GM19467 (cell line): Measurements from ENCODE around the gene EIF1AY.
"Not testable (repeated sequence)": the region's sequence is repeated elsewhere in the genome, so short reads cannot be mapped to it uniquely, and the experiment has no call there.

Experiments used
- ATAC-seq: cut with Tn5 transposase; IDR thresholded peaks from one replicate; pipeline ENCODE4 v1.9.1; 2021; ENCODE audit warnings: mild to moderate bottlenecking, moderate library complexity; ENCODE audit not compliant: unreplicated experiment

Gene EIF1AY, protein sequence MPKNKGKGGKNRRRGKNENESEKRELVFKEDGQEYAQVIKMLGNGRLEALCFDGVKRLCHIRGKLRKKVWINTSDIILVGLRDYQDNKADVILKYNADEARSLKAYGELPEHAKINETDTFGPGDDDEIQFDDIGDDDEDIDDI

DNA sequence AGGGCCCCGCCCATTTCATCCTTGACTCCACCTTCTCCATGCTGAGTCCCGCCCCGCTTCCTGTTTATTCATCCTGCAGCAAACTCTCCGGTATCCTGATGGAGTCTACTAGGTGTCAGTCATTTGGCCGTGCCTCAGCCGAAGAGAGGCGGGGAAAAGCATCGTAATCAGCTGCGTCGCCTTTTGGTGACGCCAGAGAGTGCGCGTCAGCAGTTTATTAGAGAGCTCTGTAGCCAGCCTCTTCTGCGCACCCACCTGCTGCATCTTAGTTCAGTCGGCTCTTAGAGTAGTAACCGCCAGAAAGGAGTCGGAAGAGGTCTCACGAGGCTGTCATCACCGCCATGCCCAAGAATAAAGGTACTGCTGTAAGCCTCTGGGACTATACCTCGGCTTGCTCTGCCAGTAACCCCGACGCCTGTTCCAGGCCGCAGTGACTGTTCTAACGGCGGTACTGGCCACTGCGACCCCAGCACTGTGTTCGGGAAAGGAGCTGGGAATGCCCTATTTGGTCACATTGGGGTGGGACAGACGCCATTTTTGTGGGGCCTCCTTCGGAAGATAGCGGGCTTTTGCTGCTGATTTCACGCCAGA lies at the start of gene EIF1AY:
Gene EIF1AY (plus strand): TSS at position 246 of the 591 bp plus-strand sequence. CDS start 96 bp downstream, at position 342.
- ATAC-seq: no peak

GRCh38 chrY:20528435-20528834 lies 47.1 kb upstream of the EIF1AY start:
- ATAC-seq: no peak

GRCh38 chrY:20538186-20538585 lies 37.4 kb upstream of the EIF1AY start:
- no peak for ATAC-seq

- no peak for ATAC-seq
Observed at GRCh38 chrY:20538933-20539332, 36.6 kb upstream of the EIF1AY start.

- no peak for ATAC-seq
Observed at GRCh38 chrY:20544451-20544960, 31.1 kb upstream of the EIF1AY start.

- ATAC-seq: no peak
Observed at GRCh38 chrY:20546071-20546470, 29.5 kb upstream of the EIF1AY start.

DNA sequence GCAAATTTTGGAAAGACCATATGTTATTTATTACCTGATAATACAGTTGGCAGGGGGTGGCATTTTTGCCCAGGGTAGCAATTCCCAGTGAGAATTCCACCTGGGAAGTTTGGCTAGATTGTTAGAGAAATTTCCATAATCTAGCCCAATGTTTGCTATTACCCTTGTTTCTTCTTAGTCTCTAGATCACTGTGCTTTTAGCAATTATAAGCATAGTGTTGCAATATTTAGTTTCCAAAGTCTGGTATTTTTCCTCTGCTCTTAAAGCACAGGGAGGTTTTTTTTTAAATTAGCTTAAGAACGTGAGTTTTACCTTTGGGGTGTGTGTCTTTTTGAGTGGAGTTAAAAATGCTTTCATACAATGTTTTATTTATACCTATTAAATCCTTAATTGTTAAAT lies 26.3 kb upstream of the EIF1AY start:
- no peak for ATAC-seq

- ATAC-seq: no peak
Observed at GRCh38 chrY:20551840-20552239, 23.7 kb upstream of the EIF1AY start.

DNA sequence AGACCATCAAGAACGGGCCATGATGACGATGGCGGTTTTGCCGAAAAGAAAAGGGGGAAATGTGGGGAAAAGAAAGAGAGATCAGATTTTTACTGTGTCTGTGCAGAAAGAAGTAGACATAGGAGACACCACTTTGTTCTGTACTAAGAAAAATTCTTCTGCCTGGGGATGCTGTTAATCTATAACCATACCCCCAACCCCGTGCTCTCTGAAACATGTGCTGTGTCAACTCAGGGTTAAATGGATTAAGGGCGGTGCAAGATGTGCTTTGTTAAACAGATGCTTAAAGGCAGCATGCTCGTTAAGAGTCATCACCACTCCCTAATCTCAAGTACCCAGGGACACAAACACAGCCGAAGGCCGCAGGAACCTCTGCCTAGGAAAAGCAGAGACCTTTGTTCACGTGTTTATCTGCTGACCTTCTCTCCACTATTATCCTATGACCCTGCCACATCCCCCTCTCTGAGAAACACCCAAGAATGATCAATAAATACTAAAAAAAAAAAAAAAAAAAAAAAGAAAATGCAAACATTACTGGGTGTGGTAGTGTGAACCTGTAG lies 22.7 kb upstream of the EIF1AY start:
- not testable (repeated sequence) for ATAC-seq

GRCh38 chrY:20555820-20556219 lies 19.8 kb upstream of the EIF1AY start:
- ATAC-seq: no peak

DNA sequence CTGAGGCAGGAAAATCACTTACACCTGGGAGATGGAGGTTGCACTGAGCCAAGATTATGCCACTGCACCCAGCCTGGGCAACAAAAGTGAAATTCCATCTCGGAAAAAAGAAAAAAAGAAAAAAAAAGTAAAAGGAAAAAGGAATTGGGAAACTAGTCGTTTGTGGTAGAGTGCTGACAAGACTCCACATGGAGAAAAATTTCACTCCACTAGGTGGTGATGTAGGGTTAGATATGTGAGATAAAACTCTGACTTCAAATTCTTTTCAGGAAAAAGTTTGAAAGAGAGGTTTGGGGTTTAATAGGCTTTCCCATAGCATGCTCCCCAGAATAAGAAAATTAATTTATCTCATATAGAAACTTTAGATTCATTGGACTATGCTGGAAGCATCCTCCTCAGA lies 16.9 kb upstream of the EIF1AY start:
- no peak for ATAC-seq

- no peak for ATAC-seq
Observed at GRCh38 chrY:20559873-20560512, 15.6 kb upstream of the EIF1AY start.

DNA sequence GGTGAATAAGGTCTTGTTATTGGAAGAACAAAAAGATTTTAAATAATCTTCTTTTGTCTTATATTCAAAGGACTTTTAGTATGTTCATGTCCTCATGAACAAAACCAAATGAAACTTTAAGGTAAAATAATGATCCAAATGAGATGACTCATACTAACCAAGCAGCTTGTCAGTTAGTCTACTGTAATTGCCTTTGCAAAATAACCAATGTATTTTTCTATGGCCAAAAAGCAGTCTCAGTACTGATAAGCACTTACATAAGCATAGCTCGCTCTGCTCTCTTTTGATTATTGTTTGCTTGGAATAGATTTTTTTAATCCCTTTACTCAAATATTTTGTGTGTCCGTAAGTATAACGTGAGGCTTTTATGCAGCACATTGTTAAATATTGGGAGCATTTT lies 4.3 kb upstream of the EIF1AY start:
- ATAC-seq: no peak

DNA sequence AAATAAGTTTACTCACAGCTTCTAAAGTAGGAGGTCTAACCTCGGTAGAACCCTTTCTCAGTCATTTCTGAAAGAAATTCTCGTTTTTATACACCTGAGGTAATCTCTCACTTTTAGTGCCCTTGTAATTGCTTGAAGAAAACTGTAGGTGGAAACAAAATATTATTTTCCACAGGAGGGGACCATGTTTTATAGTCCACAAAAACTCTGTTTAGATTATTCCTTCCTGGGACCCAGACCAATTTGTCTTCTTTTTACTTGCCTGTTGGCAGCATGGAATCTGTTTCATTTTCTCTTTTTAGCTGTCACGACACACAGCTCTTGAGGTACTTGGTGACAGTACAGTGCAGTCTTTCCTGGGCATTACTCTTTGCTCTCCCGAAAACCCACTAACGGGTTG lies 930 bp downstream of the EIF1AY start:
- ATAC-seq: no peak

- no peak for ATAC-seq
Observed at GRCh38 chrY:20578206-20578605, 2.6 kb downstream of the EIF1AY start.

- no peak for ATAC-seq
Observed at GRCh38 chrY:20581687-20582086, 6.1 kb downstream of the EIF1AY start.

- no peak for ATAC-seq
Observed at GRCh38 chrY:20586161-20586560, 10.6 kb downstream of the EIF1AY start.
